Measurements from ENCODE around the gene CCR7. TPM values are rescaled to one million over a fixed set of nuclear protein-coding genes. Genes with fewer than 3 reads are reported as not detected.
A peak's percentile ranks its signal among the peaks of the same experiment; 100 is the strongest.

Gene CCR7
- total RNA-seq, 4 donors from 2014 or later: 1.2 TPM; not detected in 3

GRCh38 chr17:40526668-40527067 is 38.6 kb downstream of the CCR7 start:
- Histone ChIP-seq H3K36me3 (no peaks in the 10 kb centered on the region), H3K27me3 (no peaks in the 10 kb centered on the region), H3K4me1 (peaks cover 35% of the 10 kb centered on the region), H3K27ac (no peak overlapping the region), H3K9me3 (no peaks in the 10 kb centered on the region), H3K4me3 (no peak overlapping the region)
- no peak for TF ChIP-seq POLR2A (IDR thresholded peaks at IDR 0.05)
- TF ChIP-seq CTCF (IDR thresholded peaks at IDR 0.05): no peak
- no peak for TF ChIP-seq POLR2AphosphoS5 (IDR thresholded peaks at IDR 0.05)
- no peak for TF ChIP-seq EP300 (IDR thresholded peaks at IDR 0.05)
- 47% methylated on average over 4 of the region's 5 CpGs for WGBS
- peak; percentile 65 to 83 for DNase-seq (ENCODE audit: low spot score in 2 of 2)

- Histone ChIP-seq H3K9me3 (no peaks in the 10 kb centered on the region), H3K4me1 (peaks cover 38% of the 10 kb centered on the region)
- 89% methylated on average over 1 of the region's 1 CpG for WGBS
Measured at GRCh38 chr17:40525294-40525693, 40.0 kb downstream of the CCR7 start.

GRCh38 chr17:40524243-40524965 is 40.9 kb downstream of the CCR7 start:
- Histone ChIP-seq H3K9me3 (no peaks in the 10 kb centered on the region), H3K36me3 (no peaks in the 10 kb centered on the region), H3K27me3 (no peaks in the 10 kb centered on the region), H3K4me3 (no peak overlapping the region), H3K27ac (peak overlapping the region; percentile 3), H3K4me1 (peaks cover 44% of the 10 kb centered on the region)
- WGBS: 79% methylated on average over 3 of the region's 3 CpGs
- TF ChIP-seq POLR2AphosphoS5 (IDR thresholded peaks at IDR 0.05): no peak
- TF ChIP-seq CTCF (IDR thresholded peaks at IDR 0.05): no peak
- no peak for TF ChIP-seq EP300 (IDR thresholded peaks at IDR 0.05)
- peak; percentile 2 to 12 for DNase-seq (ENCODE audit: low spot score in 2 of 2)

More at GRCh38 chr17:40525294-40525693, 40.0 kb downstream of the CCR7 start:
- DNase-seq (ENCODE audit: low spot score in 2 of 2): no peak
- Histone ChIP-seq H3K4me3 (no peak overlapping the region), H3K36me3 (no peaks in the 10 kb centered on the region), H3K27ac (no peak overlapping the region), H3K27me3 (no peaks in the 10 kb centered on the region)
- TF ChIP-seq EP300 (IDR thresholded peaks at IDR 0.05): no peak
- no peak for TF ChIP-seq POLR2AphosphoS5 (IDR thresholded peaks at IDR 0.05)
- no peak for TF ChIP-seq CTCF (IDR thresholded peaks at IDR 0.05)
- TF ChIP-seq POLR2A (IDR thresholded peaks at IDR 0.05): no peak

GRCh38 chr17:40522961-40523310 is 42.3 kb downstream of the CCR7 start:
- DNase-seq (ENCODE audit: low spot score in 2 of 2): peak; percentile 22 to 32
- Histone ChIP-seq H3K4me1 (peaks cover 58% of the 10 kb centered on the region), H3K4me3 (no peak overlapping the region), H3K27ac (peak overlapping the region; percentile 94), H3K36me3 (no peaks in the 10 kb centered on the region), H3K9me3 (no peaks in the 10 kb centered on the region), H3K27me3 (no peaks in the 10 kb centered on the region)
- TF ChIP-seq POLR2A (IDR thresholded peaks at IDR 0.05) (no peak), EP300 (IDR thresholded peaks at IDR 0.05) (no peak), POLR2AphosphoS5 (IDR thresholded peaks at IDR 0.05) (no peak), CTCF (IDR thresholded peaks at IDR 0.05) (no peak)
- WGBS: 74% methylated on average over 3 of the region's 5 CpGs

GRCh38 chr17:40522250-40522960 is 42.9 kb downstream of the CCR7 start:
- Histone ChIP-seq H3K36me3 (no peaks in the 10 kb centered on the region), H3K9me3 (no peaks in the 10 kb centered on the region), H3K27me3 (no peaks in the 10 kb centered on the region), H3K27ac (peak overlapping the region; percentile 94), H3K4me3 (no peak overlapping the region), H3K4me1 (peaks cover 62% of the 10 kb centered on the region)
- TF ChIP-seq POLR2AphosphoS5 (IDR thresholded peaks at IDR 0.05) (no peak), POLR2A (IDR thresholded peaks at IDR 0.05) (no peak), CTCF (IDR thresholded peaks at IDR 0.05) (no peak), EP300 (IDR thresholded peaks at IDR 0.05) (no peak)
- WGBS: 59% methylated on average over 7 of the region's 7 CpGs
- peak; percentile 44 to 58 for DNase-seq (ENCODE audit: low spot score in 2 of 2)

Data from suprapubic skin (tissue), 4 donors.